Measurements from ENCODE around the gene PITPNM3.

Gene PITPNM3

DNA sequence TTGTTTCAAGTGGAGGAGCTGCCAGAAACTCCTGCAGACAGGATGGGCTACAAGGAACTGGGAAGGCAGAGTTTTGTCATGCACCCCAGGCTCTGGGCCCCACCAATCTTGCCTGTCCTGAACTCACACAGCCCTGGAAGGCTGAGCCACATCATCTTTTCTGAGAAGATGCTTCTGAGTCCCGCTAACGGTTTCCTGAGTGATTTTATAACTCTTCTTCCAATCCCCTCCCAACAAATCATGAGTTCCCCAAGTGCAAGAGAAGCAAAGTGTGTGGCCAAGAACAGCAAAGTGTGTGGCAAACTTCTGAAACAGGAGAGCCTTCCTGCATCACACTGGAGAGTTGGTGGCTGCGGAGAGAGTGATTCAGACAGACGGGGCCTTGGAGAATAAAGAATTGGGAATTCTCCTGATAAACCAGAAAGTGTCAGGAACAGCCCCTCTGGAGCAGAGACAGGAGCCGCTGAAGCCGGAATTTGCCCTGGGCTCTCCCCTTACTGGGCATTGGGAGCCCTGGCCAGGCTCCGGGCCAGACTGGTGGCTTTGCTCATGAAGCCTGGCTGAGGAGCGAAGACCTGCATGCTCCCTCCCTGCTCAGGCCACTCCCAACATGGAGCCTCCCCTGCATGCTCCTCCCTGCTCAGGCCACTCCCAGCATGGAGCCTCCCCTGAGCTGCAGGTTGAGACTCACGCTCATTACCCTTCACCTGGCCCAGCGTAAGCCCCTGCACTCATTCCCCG lies 47.2 kb downstream of the PITPNM3 start:
- TF ChIP-seq, protein P1, sequence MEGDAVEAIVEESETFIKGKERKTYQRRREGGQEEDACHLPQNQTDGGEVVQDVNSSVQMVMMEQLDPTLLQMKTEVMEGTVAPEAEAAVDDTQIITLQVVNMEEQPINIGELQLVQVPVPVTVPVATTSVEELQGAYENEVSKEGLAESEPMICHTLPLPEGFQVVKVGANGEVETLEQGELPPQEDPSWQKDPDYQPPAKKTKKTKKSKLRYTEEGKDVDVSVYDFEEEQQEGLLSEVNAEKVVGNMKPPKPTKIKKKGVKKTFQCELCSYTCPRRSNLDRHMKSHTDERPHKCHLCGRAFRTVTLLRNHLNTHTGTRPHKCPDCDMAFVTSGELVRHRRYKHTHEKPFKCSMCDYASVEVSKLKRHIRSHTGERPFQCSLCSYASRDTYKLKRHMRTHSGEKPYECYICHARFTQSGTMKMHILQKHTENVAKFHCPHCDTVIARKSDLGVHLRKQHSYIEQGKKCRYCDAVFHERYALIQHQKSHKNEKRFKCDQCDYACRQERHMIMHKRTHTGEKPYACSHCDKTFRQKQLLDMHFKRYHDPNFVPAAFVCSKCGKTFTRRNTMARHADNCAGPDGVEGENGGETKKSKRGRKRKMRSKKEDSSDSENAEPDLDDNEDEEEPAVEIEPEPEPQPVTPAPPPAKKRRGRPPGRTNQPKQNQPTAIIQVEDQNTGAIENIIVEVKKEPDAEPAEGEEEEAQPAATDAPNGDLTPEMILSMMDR (IDR thresholded peaks at IDR 0.05; ENCODE audit: unreplicated experiment in 3 of 3) = no peak
- H3K4me1 Mint-ChIP-seq = peaks cover 14% of the 10 kb centered on the region

DNA sequence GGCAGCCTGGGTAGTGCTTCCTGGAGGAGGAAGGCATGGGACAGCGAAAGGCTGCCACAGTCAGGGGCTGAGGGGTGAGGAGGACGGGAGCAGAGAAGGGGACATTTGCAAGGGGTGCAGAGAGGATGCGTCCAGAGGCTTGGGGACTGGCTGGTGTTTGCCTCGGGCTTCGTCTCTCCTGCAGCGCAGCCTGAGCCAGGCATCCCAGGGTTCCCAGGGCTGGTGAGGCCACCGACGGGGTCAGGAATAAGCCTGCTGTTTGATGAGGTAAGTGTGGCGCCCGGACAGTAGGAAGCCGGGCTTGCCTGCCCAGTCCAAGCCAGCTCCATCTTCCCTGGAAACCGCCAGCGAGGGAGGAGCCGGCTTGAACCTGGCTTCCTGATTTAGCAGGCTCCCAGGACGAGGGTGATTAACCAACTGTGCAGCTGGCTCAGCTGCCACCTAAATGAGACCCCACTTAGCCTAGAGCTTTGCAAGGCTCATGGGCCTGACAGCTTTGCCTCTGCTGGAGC lies 47.8 kb downstream of the PITPNM3 start:
- H3K4me3 Mint-ChIP-seq = peak overlapping the region in 1 of 3 experiments; percentile 54
- H3K27me3 Mint-ChIP-seq (ENCODE audit: low read depth) = no peaks in the 10 kb centered on the region
- no peak overlapping the region for H3K27ac Mint-ChIP-seq
- TF ChIP-seq, protein P1 (IDR thresholded peaks at IDR 0.05; ENCODE audit: unreplicated experiment in 3 of 3) = no peak
- no peaks in the 10 kb centered on the region for H3K36me3 Mint-ChIP-seq (ENCODE audit: low read depth)
- peaks cover 14% of the 10 kb centered on the region for H3K4me1 Mint-ChIP-seq
- no peaks in the 10 kb centered on the region for H3K9me3 Mint-ChIP-seq

More for the DNA sequence above, 47.2 kb downstream of the PITPNM3 start:
- Mint-ChIP-seq H3K9me3 (no peaks in the 10 kb centered on the region), H3K27me3 (ENCODE audit: low read depth) (no peaks in the 10 kb centered on the region), H3K36me3 (ENCODE audit: low read depth) (no peaks in the 10 kb centered on the region), H3K4me3 (no peak overlapping the region), H3K27ac (no peak overlapping the region)

DNA sequence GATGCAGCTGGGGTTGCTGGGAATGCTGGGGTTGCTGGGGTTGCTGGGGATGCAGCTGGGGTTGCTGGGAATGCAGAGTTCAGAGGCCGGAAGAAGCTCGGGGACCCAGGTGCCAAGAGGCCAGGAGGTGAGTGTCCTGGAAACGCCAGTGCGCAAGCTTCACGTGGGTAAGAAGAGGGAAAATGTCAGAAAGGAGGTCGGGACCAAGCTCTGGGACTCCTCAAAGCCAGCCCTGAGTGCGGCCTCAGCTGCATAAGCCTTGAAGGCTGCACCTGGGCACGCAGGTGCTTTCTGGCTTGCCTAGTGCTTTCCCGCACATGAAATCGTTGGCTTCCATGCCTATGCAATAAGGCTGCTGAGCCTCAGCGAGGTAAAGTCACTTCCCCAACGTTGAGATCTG lies 48.3 kb downstream of the PITPNM3 start:
- TF ChIP-seq, protein P1 (IDR thresholded peaks at IDR 0.05; ENCODE audit: unreplicated experiment in 3 of 3) = no peak
- Mint-ChIP-seq H3K4me3 (no peak overlapping the region), H3K36me3 (ENCODE audit: low read depth) (no peaks in the 10 kb centered on the region), H3K9me3 (no peaks in the 10 kb centered on the region), H3K27me3 (ENCODE audit: low read depth) (no peaks in the 10 kb centered on the region), H3K4me1 (peaks cover 14% of the 10 kb centered on the region), H3K27ac (no peak overlapping the region)

DNA sequence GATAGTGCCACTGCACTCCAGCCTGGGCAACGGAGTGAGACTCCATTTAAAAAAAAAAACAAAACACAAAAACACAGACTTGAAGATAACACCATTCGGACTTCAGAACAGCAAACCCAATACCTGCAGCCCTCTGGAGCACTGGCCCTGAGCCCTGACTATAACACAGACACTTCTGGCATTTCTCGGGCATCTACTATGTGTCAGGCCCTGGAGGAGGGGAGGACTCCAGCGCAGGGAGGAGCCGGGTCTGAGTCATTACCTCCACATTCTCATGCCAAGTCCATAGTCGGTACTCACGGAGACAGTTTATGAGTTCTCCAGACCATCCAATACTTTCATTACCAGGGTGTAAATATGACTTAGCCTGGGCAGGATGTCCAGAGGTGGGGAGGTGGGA lies 48.8 kb downstream of the PITPNM3 start:
- Mint-ChIP-seq H3K27ac (no peak overlapping the region), H3K4me1 (peaks cover 14% of the 10 kb centered on the region), H3K27me3 (ENCODE audit: low read depth) (no peaks in the 10 kb centered on the region), H3K9me3 (no peaks in the 10 kb centered on the region), H3K36me3 (ENCODE audit: low read depth) (no peaks in the 10 kb centered on the region), H3K4me3 (no peak overlapping the region)
- TF ChIP-seq, protein P1 (IDR thresholded peaks at IDR 0.05; ENCODE audit: unreplicated experiment in 3 of 3) = no peak

DNA sequence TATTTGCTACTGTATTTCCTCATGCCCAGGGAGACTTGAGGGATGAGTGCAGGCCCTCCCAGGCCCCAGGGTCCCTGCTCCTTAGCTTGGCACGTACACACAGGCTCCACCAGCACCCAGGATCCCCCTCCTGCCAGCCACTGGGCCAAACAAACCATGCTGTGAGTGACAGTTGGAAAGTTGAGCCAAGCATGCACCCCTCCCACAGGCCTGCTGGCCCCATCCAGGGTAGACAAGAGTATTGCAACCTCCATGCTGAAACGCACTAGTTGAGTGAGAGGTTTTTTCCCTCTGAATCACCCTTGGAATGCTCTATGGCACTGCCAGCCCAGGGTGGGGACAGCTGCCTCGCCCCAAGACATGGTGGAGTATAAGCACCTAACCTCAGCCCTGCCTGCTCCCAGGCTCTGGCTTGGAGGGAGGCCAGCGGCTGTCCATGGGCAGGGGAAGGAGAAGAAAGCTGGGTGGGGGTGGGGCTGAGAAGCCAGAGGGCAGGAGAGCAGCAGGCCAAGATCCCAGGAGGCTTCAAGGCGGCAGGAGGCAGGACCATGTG lies 49.6 kb downstream of the PITPNM3 start:
- TF ChIP-seq, protein P1 (IDR thresholded peaks at IDR 0.05; ENCODE audit: unreplicated experiment in 3 of 3) = no peak
- Mint-ChIP-seq H3K36me3 (ENCODE audit: low read depth) (no peaks in the 10 kb centered on the region), H3K4me3 (no peak overlapping the region), H3K27ac (no peak overlapping the region), H3K27me3 (ENCODE audit: low read depth) (no peaks in the 10 kb centered on the region), H3K4me1 (peaks cover 14% of the 10 kb centered on the region), H3K9me3 (no peaks in the 10 kb centered on the region)

Measured in nephron (organoid).